NCI-H2171 (cell line): Measurements from ENCODE around the gene PHKG1.
"Not testable (repeated sequence)": the region's sequence is repeated elsewhere in the genome, so short reads cannot be mapped to it uniquely, and the experiment has no call there.

ENCODE experiments used
- DNase-seq: peaks from one replicate; lab custom pipeline; 2025; lab: John Stamatoyannopoulos, UW

PHKG1 gene

GRCh38 chr7:56045758-56046157, 47.0 kb downstream of the PHKG1 start:
- not testable (repeated sequence) for DNase-seq

GRCh38 chr7:56040730-56041129, 52.0 kb downstream of the PHKG1 start:
- no peak for DNase-seq

GRCh38 chr7:56033671-56034432, 58.9 kb downstream of the PHKG1 start:
- peak; percentile 64 for DNase-seq

GRCh38 chr7:56032578-56032977, 60.2 kb downstream of the PHKG1 start:
- not testable (repeated sequence) for DNase-seq

- DNase-seq = not testable (repeated sequence)
Observed at GRCh38 chr7:56031556-56031955, 61.2 kb downstream of the PHKG1 start.

- no peak for DNase-seq
Observed at GRCh38 chr7:56030340-56030739, 62.4 kb downstream of the PHKG1 start.
